ENCODE results near the gene LIPT2.

The LIPT2 gene

DNA sequence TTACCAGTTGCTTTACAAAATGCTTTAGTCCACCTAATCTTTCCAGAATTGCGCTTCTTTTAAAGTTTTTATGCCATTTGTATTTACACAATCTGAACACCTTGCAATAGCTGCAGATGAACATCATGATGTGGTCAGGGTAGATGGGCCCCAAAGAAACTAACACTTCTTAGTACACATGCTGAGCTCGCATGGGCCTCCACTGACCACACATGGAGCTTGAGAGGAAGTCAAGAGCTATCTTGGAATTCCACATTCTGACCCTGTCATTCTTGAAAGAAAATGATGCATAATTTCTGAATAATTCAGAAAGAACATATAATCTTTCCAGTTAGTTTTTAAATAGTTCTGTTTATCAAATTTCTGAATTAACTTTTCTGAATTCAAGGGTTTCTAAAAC, 7.7 kb downstream of the LIPT2 start:
- TF ChIP-seq, protein P1, sequence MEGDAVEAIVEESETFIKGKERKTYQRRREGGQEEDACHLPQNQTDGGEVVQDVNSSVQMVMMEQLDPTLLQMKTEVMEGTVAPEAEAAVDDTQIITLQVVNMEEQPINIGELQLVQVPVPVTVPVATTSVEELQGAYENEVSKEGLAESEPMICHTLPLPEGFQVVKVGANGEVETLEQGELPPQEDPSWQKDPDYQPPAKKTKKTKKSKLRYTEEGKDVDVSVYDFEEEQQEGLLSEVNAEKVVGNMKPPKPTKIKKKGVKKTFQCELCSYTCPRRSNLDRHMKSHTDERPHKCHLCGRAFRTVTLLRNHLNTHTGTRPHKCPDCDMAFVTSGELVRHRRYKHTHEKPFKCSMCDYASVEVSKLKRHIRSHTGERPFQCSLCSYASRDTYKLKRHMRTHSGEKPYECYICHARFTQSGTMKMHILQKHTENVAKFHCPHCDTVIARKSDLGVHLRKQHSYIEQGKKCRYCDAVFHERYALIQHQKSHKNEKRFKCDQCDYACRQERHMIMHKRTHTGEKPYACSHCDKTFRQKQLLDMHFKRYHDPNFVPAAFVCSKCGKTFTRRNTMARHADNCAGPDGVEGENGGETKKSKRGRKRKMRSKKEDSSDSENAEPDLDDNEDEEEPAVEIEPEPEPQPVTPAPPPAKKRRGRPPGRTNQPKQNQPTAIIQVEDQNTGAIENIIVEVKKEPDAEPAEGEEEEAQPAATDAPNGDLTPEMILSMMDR (IDR thresholded peaks at IDR 0.05; ENCODE audit: insufficient read depth, low read depth, low read length, missing control alignments), result no peak
- no peak for DNase-seq (ENCODE audit: low read depth)

DNA sequence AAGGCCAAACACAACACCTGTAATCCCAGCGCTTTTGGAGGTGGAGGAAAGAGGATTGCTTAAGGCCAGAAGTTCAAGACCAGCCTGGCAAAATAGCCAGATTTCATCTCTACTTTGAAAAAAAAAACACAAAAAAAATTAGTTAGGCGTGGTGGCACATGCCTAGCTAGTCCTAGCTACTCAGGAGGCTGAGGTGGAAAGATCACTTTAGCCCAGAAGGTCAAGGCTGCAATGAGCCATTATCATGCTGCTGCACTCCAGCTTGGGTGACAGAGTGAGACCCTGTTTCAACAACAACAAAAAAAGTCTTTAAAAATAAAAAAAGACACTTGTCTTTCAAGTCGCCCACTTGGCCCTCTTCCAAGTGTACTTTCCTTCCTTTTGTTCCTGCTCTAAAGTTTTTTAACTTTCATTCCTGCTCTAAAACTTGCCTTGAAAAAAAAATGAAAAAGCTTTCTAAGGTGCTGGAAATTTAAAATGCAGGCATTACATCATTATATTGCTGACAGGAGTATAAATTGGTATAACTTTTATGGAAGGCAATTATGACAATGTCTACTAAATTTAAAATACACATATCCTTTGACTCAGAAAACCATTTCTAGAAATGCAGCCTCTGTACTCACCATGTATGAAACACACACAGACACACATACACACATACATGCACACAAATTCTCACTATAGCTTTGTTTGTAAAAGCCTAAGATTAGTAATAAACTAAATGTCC, 12.7 kb downstream of the LIPT2 start:
- TF ChIP-seq, protein P1 (IDR thresholded peaks at IDR 0.05; ENCODE audit: insufficient read depth, low read depth, low read length, missing control alignments), result no peak
- no peak overlapping the region for H3K4me3 ChIP-seq (ENCODE audit: low read length)
- no peak for DNase-seq (ENCODE audit: low read depth)

More for the DNA sequence above, 7.7 kb downstream of the LIPT2 start:
- no peak overlapping the region for H3K4me3 ChIP-seq (ENCODE audit: low read length)

DNA sequence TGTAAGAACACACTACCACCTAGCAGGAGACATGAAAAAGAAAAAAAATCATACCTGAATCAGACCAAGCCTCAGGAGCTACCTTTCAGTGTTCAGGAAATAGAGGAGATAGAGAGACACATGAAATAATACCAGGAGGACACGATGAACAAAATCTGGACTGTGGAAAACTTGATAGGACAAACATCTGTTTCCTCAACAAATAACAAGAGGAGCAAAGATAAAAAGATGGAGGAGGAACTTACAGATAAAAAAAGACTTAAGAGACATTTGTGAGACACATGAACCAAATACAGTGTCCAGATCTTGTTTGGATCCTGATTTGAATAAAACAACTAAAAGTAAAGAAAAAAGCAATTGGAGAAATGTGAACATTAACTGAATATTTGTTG, 13.8 kb downstream of the LIPT2 start:
- H3K4me3 ChIP-seq (ENCODE audit: low read length), result no peak overlapping the region
- no peak for DNase-seq (ENCODE audit: low read depth)
- TF ChIP-seq, protein P1 (IDR thresholded peaks at IDR 0.05; ENCODE audit: insufficient read depth, low read depth, low read length, missing control alignments), result no peak

DNA sequence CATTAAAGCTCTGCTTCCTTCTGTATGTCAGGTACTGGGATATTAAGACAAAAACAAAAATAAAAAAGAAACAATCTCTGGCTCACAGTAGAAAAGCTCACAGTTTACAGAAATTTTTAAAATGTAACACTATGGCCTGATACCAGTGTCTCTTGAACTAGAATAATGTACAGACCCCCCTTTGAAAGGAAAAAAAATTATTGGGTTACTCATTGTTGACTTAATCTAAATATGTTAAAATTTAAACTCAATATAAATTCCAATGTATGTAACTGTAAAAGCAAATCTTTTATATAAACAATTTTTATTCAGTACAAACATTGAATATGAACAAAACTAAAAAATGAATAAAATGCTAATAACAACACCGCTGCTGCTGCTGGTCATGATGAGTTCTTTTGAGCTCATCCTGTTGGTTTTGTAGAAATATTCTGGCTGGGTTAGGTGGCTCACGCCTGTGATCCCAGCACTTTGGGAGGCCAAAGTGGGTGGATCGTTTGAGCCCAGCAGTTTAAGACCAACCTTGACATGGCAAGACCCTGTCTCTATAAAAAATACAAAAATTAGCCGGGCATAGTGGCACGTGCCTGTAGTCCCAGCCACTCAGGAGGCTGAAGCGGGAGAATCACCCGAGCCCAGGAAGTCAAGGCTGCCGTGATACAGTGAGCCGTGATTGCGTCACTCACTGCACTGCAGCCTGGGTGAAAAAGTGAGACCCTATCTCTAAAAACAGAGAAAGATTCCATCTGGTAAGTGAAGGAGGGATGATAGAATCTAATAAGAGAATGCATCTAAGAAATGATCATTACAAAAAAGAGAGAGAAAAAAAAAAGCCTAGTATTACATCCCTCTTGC, 14.4 kb downstream of the LIPT2 start:
- H3K4me3 ChIP-seq (ENCODE audit: low read length), result no peak overlapping the region
- no peak for DNase-seq (ENCODE audit: low read depth)
- TF ChIP-seq, protein P1 (IDR thresholded peaks at IDR 0.05; ENCODE audit: insufficient read depth, low read depth, low read length, missing control alignments), result no peak

DNA sequence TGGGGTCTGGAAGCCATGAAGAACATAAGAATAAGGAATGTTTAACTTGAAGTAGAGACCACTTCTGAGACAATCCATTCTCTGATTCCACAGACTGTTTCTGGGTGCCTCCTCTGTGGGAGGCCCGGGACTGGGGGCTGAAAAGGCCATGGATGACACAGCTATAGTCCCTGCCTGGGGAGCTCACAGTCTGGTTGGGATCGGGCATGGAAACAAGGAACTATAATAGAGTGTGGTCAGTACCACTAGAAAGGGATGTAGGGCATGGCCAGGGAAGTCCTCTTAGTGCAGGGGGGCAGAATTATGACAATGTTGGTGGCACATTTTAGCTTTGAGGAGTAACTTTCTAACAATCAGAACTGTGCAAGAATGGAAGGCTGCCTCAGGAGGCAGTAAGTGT, 17.0 kb downstream of the LIPT2 start:
- no peak overlapping the region for H3K4me3 ChIP-seq (ENCODE audit: low read length)
- TF ChIP-seq, protein P1 (IDR thresholded peaks at IDR 0.05; ENCODE audit: insufficient read depth, low read depth, low read length, missing control alignments), result no peak
- DNase-seq (ENCODE audit: low read depth), result no peak

DNA sequence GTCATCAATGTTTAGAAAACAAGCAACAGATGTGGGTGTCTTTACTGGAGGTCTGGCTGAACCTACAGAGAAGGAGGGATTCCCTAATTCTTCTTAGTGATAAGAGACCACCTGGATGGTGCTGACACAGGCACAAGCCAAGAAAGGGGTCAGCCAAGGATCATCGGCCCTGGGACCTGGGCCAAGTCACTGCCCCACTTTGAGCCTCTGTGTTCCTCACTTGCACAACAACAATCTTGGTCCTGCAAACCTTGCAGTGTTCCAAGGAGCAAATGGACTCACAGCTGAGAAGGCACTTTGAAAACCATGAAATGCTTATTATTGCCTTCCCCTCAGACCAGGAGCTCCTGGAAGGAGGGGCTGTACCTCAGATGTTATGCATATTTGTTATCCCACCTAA, 19.2 kb downstream of the LIPT2 start:
- H3K4me3 ChIP-seq (ENCODE audit: low read length), result no peak overlapping the region
- TF ChIP-seq, protein P1 (IDR thresholded peaks at IDR 0.05; ENCODE audit: insufficient read depth, low read depth, low read length, missing control alignments), result no peak
- DNase-seq (ENCODE audit: low read depth), result no peak
